ENCODE results near the gene NEFH.
"Not testable (repeated sequence)": the region's sequence is repeated elsewhere in the genome, so short reads cannot be mapped to it uniquely, and the experiment has no call there.

Gene NEFH, protein sequence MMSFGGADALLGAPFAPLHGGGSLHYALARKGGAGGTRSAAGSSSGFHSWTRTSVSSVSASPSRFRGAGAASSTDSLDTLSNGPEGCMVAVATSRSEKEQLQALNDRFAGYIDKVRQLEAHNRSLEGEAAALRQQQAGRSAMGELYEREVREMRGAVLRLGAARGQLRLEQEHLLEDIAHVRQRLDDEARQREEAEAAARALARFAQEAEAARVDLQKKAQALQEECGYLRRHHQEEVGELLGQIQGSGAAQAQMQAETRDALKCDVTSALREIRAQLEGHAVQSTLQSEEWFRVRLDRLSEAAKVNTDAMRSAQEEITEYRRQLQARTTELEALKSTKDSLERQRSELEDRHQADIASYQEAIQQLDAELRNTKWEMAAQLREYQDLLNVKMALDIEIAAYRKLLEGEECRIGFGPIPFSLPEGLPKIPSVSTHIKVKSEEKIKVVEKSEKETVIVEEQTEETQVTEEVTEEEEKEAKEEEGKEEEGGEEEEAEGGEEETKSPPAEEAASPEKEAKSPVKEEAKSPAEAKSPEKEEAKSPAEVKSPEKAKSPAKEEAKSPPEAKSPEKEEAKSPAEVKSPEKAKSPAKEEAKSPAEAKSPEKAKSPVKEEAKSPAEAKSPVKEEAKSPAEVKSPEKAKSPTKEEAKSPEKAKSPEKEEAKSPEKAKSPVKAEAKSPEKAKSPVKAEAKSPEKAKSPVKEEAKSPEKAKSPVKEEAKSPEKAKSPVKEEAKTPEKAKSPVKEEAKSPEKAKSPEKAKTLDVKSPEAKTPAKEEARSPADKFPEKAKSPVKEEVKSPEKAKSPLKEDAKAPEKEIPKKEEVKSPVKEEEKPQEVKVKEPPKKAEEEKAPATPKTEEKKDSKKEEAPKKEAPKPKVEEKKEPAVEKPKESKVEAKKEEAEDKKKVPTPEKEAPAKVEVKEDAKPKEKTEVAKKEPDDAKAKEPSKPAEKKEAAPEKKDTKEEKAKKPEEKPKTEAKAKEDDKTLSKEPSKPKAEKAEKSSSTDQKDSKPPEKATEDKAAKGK

DNA sequence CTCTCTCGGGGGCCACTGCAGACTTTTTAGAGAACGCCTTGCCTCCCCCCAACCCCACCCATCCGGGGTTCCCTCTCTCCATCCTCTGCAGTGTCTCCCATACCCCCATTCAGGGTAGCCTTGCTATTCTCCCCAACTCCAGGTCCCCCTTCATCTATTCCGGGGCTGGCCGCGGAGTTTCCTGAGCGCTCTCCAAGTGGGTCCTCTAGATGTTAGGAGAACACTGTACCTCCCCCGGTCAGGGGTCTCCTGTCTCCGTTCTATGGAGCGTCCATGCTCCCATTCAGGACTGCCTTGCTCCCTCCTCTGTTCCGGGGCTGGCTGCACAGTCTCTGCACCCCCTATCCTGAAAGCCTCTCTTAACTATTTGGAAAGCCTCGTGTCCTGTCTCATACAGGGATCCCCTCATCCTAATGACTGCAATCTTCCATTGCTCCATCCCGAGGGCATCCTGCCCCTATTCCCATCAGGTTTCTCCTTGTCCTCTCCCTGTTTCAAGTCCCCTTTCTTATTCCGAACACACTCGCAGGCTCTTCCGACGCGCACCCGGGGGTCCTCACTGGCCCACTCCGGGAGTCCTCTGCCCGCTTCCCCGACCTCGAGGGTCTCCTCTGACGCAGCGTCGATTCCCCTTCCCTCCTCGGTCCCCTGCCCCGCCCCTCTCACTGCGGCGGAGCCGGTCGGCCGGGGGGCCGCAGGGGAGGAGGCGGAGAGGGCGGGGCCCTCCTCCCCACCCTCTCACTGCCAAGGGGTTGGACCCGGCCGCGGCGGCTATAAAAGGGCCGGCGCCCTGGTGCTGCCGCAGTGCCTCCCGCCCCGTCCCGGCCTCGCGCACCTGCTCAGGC is at the start of gene NEFH:
Gene NEFH (plus strand): TSS at position 802 of the 845 bp plus-strand sequence. CDS start 45 bp downstream, outside the sequence.
- no peak for DNase-seq (ENCODE audit: low read depth)

DNA sequence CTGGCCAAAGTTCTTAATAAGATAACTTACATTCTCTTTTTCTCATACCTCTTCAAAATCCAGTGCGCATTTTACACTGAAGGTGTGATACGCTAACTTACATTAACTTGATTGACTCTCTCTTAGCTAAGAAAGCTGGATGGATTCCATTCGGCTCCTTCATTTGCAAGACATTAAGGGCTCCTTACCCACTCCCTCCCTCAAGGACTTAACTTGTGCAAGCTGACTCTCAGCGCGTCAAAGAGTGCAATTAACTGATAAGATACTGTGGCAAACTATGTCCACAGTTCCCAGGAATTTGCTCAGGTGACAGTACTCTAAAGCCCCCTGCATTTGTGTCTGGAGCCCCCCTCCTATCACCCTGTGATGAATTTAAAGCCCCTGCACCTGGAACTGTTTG is 48.0 kb upstream of the NEFH start:
- no peak for DNase-seq (ENCODE audit: low read depth)

DNA sequence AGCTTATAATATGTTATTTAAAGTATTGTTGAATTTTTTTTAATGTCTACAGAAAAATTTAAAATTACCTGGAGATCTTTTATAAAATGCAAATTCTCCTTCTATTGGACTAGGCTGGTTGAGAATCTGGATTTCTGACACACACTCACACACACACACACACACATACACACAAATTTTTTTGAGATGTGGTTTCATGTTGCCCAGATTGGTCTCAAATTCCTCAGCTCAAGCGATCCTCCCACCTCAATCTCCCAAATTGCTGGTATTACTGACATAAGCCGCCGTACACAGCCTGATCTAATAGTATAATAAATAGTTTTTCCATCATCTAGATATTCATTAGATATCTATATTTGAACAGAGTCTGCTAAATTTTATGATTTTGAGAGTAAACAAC is 46.2 kb upstream of the NEFH start:
- DNase-seq (ENCODE audit: low read depth), result no peak

DNA sequence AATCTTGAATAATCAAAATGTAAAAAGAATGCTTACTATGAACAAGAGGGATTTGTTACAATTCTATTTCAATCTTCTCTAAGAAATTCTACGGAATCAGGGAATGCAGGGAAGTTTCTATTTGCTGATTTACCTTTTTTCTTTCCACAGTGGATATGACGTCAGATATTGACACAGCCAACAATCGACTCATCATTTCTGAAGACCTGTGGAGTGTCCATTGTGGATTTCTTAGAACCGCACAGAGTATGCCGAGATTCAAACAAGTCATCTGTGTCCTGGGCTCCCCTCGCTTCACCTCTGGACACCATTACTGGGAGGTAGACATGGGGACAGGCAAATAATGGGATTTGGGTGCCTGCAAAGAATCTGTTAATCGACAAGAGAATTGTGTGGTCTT is 45.7 kb upstream of the NEFH start:
- no peak for DNase-seq (ENCODE audit: low read depth)

GRCh38 chr22:29435236-29436136 is 44.5 kb upstream of the NEFH start:
- no peak for DNase-seq (ENCODE audit: low read depth)

GRCh38 chr22:29438283-29438682 is 41.7 kb upstream of the NEFH start, which contains the start of gene RFPL1:
Gene RFPL1 (plus strand): TSS chr22:29438583.
- DNase-seq (ENCODE audit: low read depth), result not testable (repeated sequence)

- DNase-seq (ENCODE audit: low read depth), result no peak
Observed at GRCh38 chr22:29442976-29443375, 37.0 kb upstream of the NEFH start.

- no peak for DNase-seq (ENCODE audit: low read depth)
Observed at GRCh38 chr22:29443452-29443851, 36.6 kb upstream of the NEFH start.

DNA sequence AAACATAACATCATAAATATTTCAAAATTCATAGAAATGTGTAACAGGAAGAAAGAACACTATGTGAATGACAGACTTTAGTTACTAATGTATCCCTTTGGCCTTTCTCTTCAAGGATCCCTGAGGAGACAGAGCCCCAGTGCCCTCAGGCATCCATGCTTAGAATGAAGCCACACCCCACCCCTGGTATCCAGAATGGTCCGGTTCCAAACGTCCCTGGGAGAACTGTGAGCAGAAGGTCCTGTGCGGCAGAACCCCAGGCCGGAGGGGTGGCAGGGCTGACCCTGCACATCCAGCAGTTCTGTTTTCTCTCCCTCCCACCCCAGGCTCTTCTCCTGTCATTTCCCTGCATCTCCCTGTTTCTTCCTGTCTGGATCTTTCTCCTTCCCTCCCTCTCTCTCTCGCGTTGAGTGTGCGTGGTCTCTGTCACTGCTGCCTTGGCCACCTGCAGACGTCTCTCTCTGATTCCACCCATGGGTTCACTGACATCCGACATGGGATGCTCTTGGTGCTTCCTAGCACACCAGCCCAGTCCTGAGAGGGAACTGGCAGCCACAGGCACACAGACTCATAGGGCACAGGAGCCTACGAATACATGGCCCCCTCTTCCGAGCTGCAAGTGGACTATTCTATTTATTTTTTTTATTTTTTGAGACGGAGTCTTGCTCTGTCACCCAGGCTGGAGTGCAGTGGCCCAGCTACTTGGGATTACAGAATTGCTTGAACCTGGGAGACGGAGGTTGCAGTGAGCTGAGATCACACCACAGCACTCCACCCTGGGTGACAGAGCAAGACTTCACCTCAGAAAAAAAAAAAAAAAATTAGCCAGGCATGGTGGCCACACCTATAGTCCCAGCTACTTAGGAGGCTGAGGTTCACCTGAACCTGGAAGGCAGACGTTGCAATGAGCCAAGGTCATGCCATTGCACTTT is 35.9 kb upstream of the NEFH start:
- DNase-seq (ENCODE audit: low read depth), result no peak

- no peak for DNase-seq (ENCODE audit: low read depth)
Observed at GRCh38 chr22:29445508-29445907, 34.5 kb upstream of the NEFH start.

DNA sequence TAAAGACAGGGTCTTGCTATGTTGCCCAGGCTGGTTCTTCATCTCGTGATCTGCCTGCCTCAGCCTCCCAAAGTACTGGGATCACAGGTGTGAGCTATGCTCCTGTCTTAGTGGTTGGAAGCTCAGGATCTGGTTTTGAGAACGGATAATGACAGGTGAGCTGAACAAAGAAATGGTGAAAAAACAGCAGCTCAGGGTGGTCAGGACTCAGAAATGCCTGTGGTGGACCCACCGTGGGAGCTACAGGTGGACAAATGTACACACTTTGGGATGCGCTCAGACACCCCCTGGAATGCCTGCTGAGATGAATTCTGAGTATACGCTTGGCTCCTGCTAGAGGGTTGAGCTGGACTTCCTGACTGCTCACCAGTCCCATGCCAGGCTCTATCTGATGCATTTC is 32.1 kb upstream of the NEFH start:
- no peak for DNase-seq (ENCODE audit: low read depth)

GRCh38 chr22:29449296-29449875 is 30.6 kb upstream of the NEFH start:
- no peak for DNase-seq (ENCODE audit: low read depth)

DNA sequence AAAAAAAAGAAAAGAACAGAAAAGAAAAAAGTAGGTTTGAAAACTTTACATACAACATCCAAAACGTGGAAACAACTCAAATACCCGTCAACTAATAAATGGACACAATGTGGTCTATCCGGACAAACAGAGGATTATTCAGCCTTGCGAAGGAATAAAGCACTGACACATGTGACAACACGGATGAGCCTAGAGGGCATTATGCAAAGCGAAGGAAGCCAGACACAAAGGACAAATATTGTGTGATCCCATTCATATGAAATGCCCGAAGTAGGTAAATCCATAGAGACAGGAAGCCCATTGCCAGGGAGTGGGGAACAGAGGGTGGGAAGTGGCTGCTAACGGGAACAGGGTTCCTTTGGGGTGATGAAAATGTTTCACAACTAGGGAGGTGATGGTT is 29.8 kb upstream of the NEFH start:
- no peak for DNase-seq (ENCODE audit: low read depth)

GRCh38 chr22:29451863-29452262 is 28.2 kb upstream of the NEFH start:
- DNase-seq (ENCODE audit: low read depth), result no peak

- DNase-seq (ENCODE audit: low read depth), result no peak
Observed at GRCh38 chr22:29454276-29454675, 25.7 kb upstream of the NEFH start.

DNA sequence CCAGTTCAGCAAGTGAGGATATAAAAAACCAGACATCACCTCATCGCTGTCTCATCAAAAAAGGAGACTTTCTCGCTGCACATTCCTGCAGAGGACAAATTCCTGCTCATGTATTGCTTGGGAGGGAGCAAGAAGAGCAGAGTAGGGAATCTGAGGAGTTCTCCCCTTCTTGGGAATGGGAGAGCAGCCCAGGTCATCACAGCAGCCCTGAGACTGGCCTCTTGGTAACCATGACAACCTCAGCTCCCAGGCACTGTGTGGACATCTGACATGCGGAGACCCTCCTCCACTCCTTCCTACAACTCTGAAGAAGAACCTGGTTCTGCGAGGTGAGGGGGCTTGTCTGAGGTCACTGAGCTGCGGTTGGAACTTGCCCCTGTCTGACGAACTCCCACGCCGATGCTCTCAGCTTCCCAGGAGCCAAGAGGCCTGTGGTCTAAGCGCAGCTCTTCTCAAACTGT is 23.8 kb upstream of the NEFH start:
- DNase-seq (ENCODE audit: low read depth), result no peak

- no peak for DNase-seq (ENCODE audit: low read depth)
Observed at GRCh38 chr22:29457730-29458129, 22.3 kb upstream of the NEFH start.

- DNase-seq (ENCODE audit: low read depth), result no peak
Observed at GRCh38 chr22:29458551-29458950, 21.5 kb upstream of the NEFH start.

DNA sequence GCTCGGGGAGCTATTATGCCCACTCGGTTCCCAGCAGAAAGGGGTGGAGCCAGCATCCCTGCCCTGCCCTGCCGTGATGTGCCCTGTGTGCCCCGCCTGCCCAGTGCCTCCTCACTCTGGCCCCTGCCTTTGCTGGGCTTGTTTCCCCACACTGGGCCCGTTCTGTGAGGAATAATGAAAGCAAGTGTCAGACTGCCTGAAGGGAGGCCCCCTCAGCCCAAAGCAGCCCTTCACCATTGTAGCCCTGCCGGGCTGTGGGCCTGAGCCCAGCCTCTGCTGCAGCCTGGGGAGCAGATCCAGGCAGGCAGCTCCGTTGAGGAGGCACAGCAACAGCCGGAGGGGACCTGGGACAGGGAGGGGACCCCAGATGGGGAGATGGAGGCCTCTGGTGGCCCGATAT is 20.2 kb upstream of the NEFH start:
- no peak for DNase-seq (ENCODE audit: low read depth)

All from stimulated activated CD8-positive, alpha-beta memory T cell treated with anti-CD3 and anti-CD28 coated beads, Interleukin-4, amount 100 ng/mL, for 24 hours (primary cell).